ENCODE measurements around the gene TFCP2.

TFCP2 gene

GRCh38 chr12:51181558-51181957, 8.6 kb upstream of the TFCP2 start:
- ChIA-PET POLR2A (no interaction called here), CTCF (no interaction called here)
- TF ChIP-seq ELF4 (IDR thresholded peaks at IDR 0.05) (no peak), BHLHE40 (IDR thresholded peaks at IDR 0.05; ENCODE audit: borderline replicate concordance) (no peak), HDGF (IDR thresholded peaks at IDR 0.05; ENCODE audit: borderline replicate concordance) (no peak), PKNOX1 (IDR thresholded peaks at IDR 0.05) (no peak), ZNF384 (IDR thresholded peaks at IDR 0.05) (no peak), ARNT (IDR thresholded peaks at IDR 0.05) (no peak), TARDBP (IDR thresholded peaks at IDR 0.05) (no peak), CTBP1 (IDR thresholded peaks at IDR 0.05; ENCODE audit: borderline replicate concordance) (no peak), L3MBTL2 (conservative IDR thresholded peaks at IDR 0.05) (no peak), SUZ12 (IDR thresholded peaks at IDR 0.05) (no peak), LEF1 (IDR thresholded peaks at IDR 0.05; ENCODE audit: borderline replicate concordance) (no peak), SP1 (IDR thresholded peaks at IDR 0.05) (no peak), NFRKB (IDR thresholded peaks at IDR 0.05) (no peak), FOXK2 (IDR thresholded peaks at IDR 0.05) (no peak), FOXM1 (IDR thresholded peaks at IDR 0.05; ENCODE audit: borderline replicate concordance) (no peak), FOXA1 (IDR thresholded peaks at IDR 0.05) (no peak)
- peak; percentile 3 for DNase-seq (ENCODE audit: extremely low spot score)

- ChIA-PET POLR2A (no interaction called here), CTCF (no interaction called here)
- DNase-seq (ENCODE audit: extremely low spot score): no peak
- no peak for TF ChIP-seq CTBP1 (IDR thresholded peaks at IDR 0.05; ENCODE audit: borderline replicate concordance)
- TF ChIP-seq L3MBTL2 (conservative IDR thresholded peaks at IDR 0.05): no peak
- no peak for TF ChIP-seq TARDBP (IDR thresholded peaks at IDR 0.05)
- TF ChIP-seq ELF4 (IDR thresholded peaks at IDR 0.05): no peak
- no peak for TF ChIP-seq HDGF (IDR thresholded peaks at IDR 0.05; ENCODE audit: borderline replicate concordance)
- TF ChIP-seq SP1 (IDR thresholded peaks at IDR 0.05): no peak
- TF ChIP-seq BHLHE40 (IDR thresholded peaks at IDR 0.05; ENCODE audit: borderline replicate concordance): no peak
- no peak for TF ChIP-seq ZNF384 (IDR thresholded peaks at IDR 0.05)
- no peak for TF ChIP-seq NFRKB (IDR thresholded peaks at IDR 0.05)
These were observed 5.0 kb upstream of the TFCP2 start for GRCh38 chr12:51177897-51178296.

DNA sequence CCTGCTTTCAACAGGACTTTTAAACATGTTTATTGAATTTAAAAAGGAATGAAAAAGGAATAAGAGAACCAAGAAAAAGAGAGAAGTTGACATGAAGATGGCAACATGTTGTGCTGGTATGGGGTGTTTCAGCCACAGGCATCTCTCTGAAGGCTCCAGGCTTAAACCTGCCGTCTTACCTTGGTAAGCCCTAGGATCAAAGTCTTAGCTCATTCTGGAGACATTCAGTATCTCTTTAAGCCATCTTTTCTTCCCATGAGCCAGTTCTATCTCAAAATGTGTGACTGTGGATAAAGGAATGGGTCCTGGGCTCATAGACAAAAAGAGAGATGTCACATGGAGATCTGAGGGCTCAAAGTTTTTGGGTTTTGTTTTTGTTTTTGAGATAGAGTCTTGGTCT, 1.6 kb upstream of the TFCP2 start:
- TF ChIP-seq TARDBP (IDR thresholded peaks at IDR 0.05) (no peak), BHLHE40 (IDR thresholded peaks at IDR 0.05; ENCODE audit: borderline replicate concordance) (no peak), SUZ12 (IDR thresholded peaks at IDR 0.05) (no peak), FOXA1 (IDR thresholded peaks at IDR 0.05) (no peak), CTBP1 (IDR thresholded peaks at IDR 0.05; ENCODE audit: borderline replicate concordance) (no peak), NFRKB (IDR thresholded peaks at IDR 0.05) (no peak), L3MBTL2 (conservative IDR thresholded peaks at IDR 0.05) (no peak), FOXK2 (IDR thresholded peaks at IDR 0.05) (no peak), PKNOX1 (IDR thresholded peaks at IDR 0.05) (no peak), ARNT (IDR thresholded peaks at IDR 0.05) (no peak), FOXM1 (IDR thresholded peaks at IDR 0.05; ENCODE audit: borderline replicate concordance) (no peak), LEF1 (IDR thresholded peaks at IDR 0.05; ENCODE audit: borderline replicate concordance) (no peak), ELF4 (IDR thresholded peaks at IDR 0.05) (no peak), SP1 (IDR thresholded peaks at IDR 0.05) (no peak)
- ChIA-PET CTCF (no interaction called here), POLR2A (interaction anchor here (0.6 to 1.7 kb wide), 4 partner anchors 13 to 91 kb away, joined by 3 to 5 read pairs (median 3); partner anchors contain the start of gene CSRNP2)
- DNase-seq (ENCODE audit: extremely low spot score): no peak

GRCh38 chr12:51171884-51172514, 936 bp downstream of the TFCP2 start:
- DNase-seq (ENCODE audit: extremely low spot score): no peak
- ChIA-PET POLR2A (interaction anchor here (0.7 to 1.5 kb wide), 5 partner anchors 12 to 90 kb away, joined by 3 to 5 read pairs (median 3); partner anchors contain the start of genes CSRNP2 and POU6F1), CTCF (no interaction called here)
- TF ChIP-seq HDGF (IDR thresholded peaks at IDR 0.05; ENCODE audit: borderline replicate concordance): no peak
- TF ChIP-seq NFRKB (IDR thresholded peaks at IDR 0.05): no peak
- TF ChIP-seq FOXM1 (IDR thresholded peaks at IDR 0.05; ENCODE audit: borderline replicate concordance): no peak
- TF ChIP-seq LEF1 (IDR thresholded peaks at IDR 0.05; ENCODE audit: borderline replicate concordance): no peak
- no peak for TF ChIP-seq FOXK2 (IDR thresholded peaks at IDR 0.05)
- no peak for TF ChIP-seq CTBP1 (IDR thresholded peaks at IDR 0.05; ENCODE audit: borderline replicate concordance)
- TF ChIP-seq L3MBTL2 (conservative IDR thresholded peaks at IDR 0.05): no peak
- no peak for TF ChIP-seq BHLHE40 (IDR thresholded peaks at IDR 0.05; ENCODE audit: borderline replicate concordance)
- TF ChIP-seq ARNT (IDR thresholded peaks at IDR 0.05): no peak
- TF ChIP-seq PKNOX1 (IDR thresholded peaks at IDR 0.05): no peak
- no peak for TF ChIP-seq FOXA1 (IDR thresholded peaks at IDR 0.05)
- no peak for TF ChIP-seq SUZ12 (IDR thresholded peaks at IDR 0.05)
- no peak for TF ChIP-seq ZNF384 (IDR thresholded peaks at IDR 0.05)
- TF ChIP-seq SP1 (IDR thresholded peaks at IDR 0.05): no peak
- no peak for TF ChIP-seq TARDBP (IDR thresholded peaks at IDR 0.05)
- no peak for TF ChIP-seq ELF4 (IDR thresholded peaks at IDR 0.05)

- CTCF ChIA-PET: no interaction called here
- POLR2A ChIA-PET: no interaction called here
- TF ChIP-seq PKNOX1 (IDR thresholded peaks at IDR 0.05) (no peak), BHLHE40 (IDR thresholded peaks at IDR 0.05; ENCODE audit: borderline replicate concordance) (no peak), NFRKB (IDR thresholded peaks at IDR 0.05) (no peak), ZNF384 (IDR thresholded peaks at IDR 0.05) (no peak), ARNT (IDR thresholded peaks at IDR 0.05) (no peak), FOXK2 (IDR thresholded peaks at IDR 0.05) (no peak), TARDBP (IDR thresholded peaks at IDR 0.05) (no peak), FOXA1 (IDR thresholded peaks at IDR 0.05) (no peak), FOXM1 (IDR thresholded peaks at IDR 0.05; ENCODE audit: borderline replicate concordance) (no peak), SP1 (IDR thresholded peaks at IDR 0.05) (no peak), LEF1 (IDR thresholded peaks at IDR 0.05; ENCODE audit: borderline replicate concordance) (no peak), SUZ12 (IDR thresholded peaks at IDR 0.05) (no peak), ELF4 (IDR thresholded peaks at IDR 0.05) (no peak), L3MBTL2 (conservative IDR thresholded peaks at IDR 0.05) (no peak), HDGF (IDR thresholded peaks at IDR 0.05; ENCODE audit: borderline replicate concordance) (no peak), CTBP1 (IDR thresholded peaks at IDR 0.05; ENCODE audit: borderline replicate concordance) (no peak)
- no peak for DNase-seq (ENCODE audit: extremely low spot score)
These were observed 9.1 kb downstream of the TFCP2 start for GRCh38 chr12:51163795-51164194.

All from HEK293T (cell line).